Measurements from ENCODE around the gene LRP1B.

LRP1B gene

GRCh38 chr2:140600116-140600515 lies 1530.7 kb downstream of the LRP1B start:
- Histone ChIP-seq H3F3A (ENCODE audit: low read depth) (no peaks in the 10 kb centered on the region), H3K36me3 (ENCODE audit: insufficient read depth, low read length) (no peaks in the 10 kb centered on the region), H3K4me3 (ENCODE audit: low read length, poor library complexity, severe bottlenecking) (no peak overlapping the region), H3K9me2 (replicated peaks; ENCODE audit: low read depth, low read length) (no peaks in the 10 kb centered on the region), H3K27me3 (ENCODE audit: insufficient read depth, low read length, poor library complexity, severe bottlenecking) (no peaks in the 10 kb centered on the region), H3K79me2 (ENCODE audit: insufficient read depth, low read length) (no peaks in the 10 kb centered on the region), H4K20me1 (ENCODE audit: insufficient read depth, low read length, poor library complexity, severe bottlenecking) (no peaks in the 10 kb centered on the region), H2AFZ (ENCODE audit: low read length) (no peak overlapping the region), H3K4me1 (ENCODE audit: insufficient read depth, low read length, poor library complexity, severe bottlenecking) (no peaks in the 10 kb centered on the region), H3K9ac (ENCODE audit: low read depth, low read length, poor library complexity, severe bottlenecking) (no peak overlapping the region), H3K4me2 (ENCODE audit: low read depth, low read length, poor library complexity, severe bottlenecking) (no peak overlapping the region), H3K9me3 (ENCODE audit: insufficient read depth, low read depth, low read length) (no peaks in the 10 kb centered on the region)
- TF ChIP-seq CTCF (conservative IDR thresholded peaks at IDR 0.05; ENCODE audit: low read length) (no peak), EZH2phosphoT487 (IDR thresholded peaks at IDR 0.05; ENCODE audit: borderline replicate concordance) (no peak)

DNA sequence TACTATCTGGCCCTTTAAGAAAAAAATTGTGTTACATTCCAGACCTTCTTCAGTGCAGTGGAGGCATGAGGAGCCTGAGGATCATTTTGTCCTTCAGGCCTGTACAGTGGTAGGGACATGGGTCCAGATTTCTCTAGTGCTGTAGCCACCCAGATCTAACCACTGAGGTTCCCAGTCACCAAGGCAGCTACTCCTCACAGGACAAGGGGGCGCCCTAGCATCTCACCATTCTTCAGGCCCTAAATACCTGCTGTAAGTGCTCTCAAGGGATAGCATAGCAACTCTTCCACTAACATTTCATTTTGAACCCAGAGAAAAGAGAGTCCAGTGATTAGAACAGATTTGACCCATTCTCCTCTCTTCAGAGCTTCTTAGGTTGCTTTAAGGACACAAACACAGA lies 1533.0 kb downstream of the LRP1B start:
- Histone ChIP-seq H3K4me2 (ENCODE audit: low read depth, low read length, poor library complexity, severe bottlenecking) (no peak overlapping the region), H3K9me2 (replicated peaks; ENCODE audit: low read depth, low read length) (no peaks in the 10 kb centered on the region), H3K79me2 (ENCODE audit: insufficient read depth, low read length) (no peaks in the 10 kb centered on the region), H3K27me3 (ENCODE audit: insufficient read depth, low read length, poor library complexity, severe bottlenecking) (no peaks in the 10 kb centered on the region), H2AFZ (ENCODE audit: low read length) (no peak overlapping the region), H3K4me1 (ENCODE audit: insufficient read depth, low read length, poor library complexity, severe bottlenecking) (no peaks in the 10 kb centered on the region), H3K9ac (ENCODE audit: low read depth, low read length, poor library complexity, severe bottlenecking) (no peak overlapping the region), H3K36me3 (ENCODE audit: insufficient read depth, low read length) (no peaks in the 10 kb centered on the region), H3K4me3 (ENCODE audit: low read length, poor library complexity, severe bottlenecking) (no peak overlapping the region), H3K9me3 (ENCODE audit: insufficient read depth, low read depth, low read length) (no peaks in the 10 kb centered on the region), H4K20me1 (ENCODE audit: insufficient read depth, low read length, poor library complexity, severe bottlenecking) (no peaks in the 10 kb centered on the region), H3F3A (ENCODE audit: low read depth) (no peaks in the 10 kb centered on the region)
- no peak for TF ChIP-seq EZH2phosphoT487 (IDR thresholded peaks at IDR 0.05; ENCODE audit: borderline replicate concordance)
- TF ChIP-seq CTCF (conservative IDR thresholded peaks at IDR 0.05; ENCODE audit: low read length) = no peak

- Histone ChIP-seq H3K4me2 (ENCODE audit: low read depth, low read length, poor library complexity, severe bottlenecking) (no peak overlapping the region), H3K36me3 (ENCODE audit: insufficient read depth, low read length) (no peaks in the 10 kb centered on the region), H3K9me3 (ENCODE audit: insufficient read depth, low read depth, low read length) (no peaks in the 10 kb centered on the region), H3K9ac (ENCODE audit: low read depth, low read length, poor library complexity, severe bottlenecking) (no peak overlapping the region), H3K4me3 (ENCODE audit: low read length, poor library complexity, severe bottlenecking) (no peak overlapping the region), H3K27me3 (ENCODE audit: insufficient read depth, low read length, poor library complexity, severe bottlenecking) (no peaks in the 10 kb centered on the region), H3K79me2 (ENCODE audit: insufficient read depth, low read length) (no peaks in the 10 kb centered on the region), H4K20me1 (ENCODE audit: insufficient read depth, low read length, poor library complexity, severe bottlenecking) (no peaks in the 10 kb centered on the region), H3K4me1 (ENCODE audit: insufficient read depth, low read length, poor library complexity, severe bottlenecking) (no peaks in the 10 kb centered on the region), H2AFZ (ENCODE audit: low read length) (no peak overlapping the region), H3K9me2 (replicated peaks; ENCODE audit: low read depth, low read length) (no peaks in the 10 kb centered on the region), H3F3A (ENCODE audit: low read depth) (no peaks in the 10 kb centered on the region)
- TF ChIP-seq CTCF (conservative IDR thresholded peaks at IDR 0.05; ENCODE audit: low read length) = no peak
- TF ChIP-seq EZH2phosphoT487 (IDR thresholded peaks at IDR 0.05; ENCODE audit: borderline replicate concordance) = no peak
Observed at GRCh38 chr2:140597205-140597604, 1533.6 kb downstream of the LRP1B start.
